Activated CD4-positive, CD25-positive, alpha-beta regulatory T cell treated with anti-CD3 and anti-CD28 coated beads, Interleukin-2, amount 50 U/mL, for 72 hours (primary cell): ENCODE data around the gene AFM.

Source experiments
- DNase-seq: peaks from one replicate; pipeline ENCODE4 v3.0.0; 2021

Gene AFM

DNA sequence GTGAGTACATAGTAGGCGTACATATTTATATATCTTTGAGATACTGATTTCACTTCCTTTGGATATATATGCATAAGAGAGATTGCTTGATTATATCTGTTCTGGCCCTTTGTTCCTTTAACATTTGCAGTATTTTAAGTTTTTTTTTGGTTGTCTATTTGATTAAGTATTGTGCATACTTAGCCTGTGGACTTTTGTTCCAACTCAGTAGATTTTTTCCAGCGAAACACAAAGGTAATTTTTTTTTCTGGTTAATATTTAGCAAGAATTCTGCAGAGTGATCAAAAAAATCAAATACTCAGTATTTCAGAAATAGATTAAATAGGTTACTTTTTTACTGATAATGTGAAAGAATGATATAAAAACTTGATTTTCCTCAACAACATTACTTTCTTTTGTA lies at the start of gene AFM:
TSS of gene AFM (plus strand) at position 388 of the 400 bp plus-strand sequence. CDS start 31 bp downstream, outside the sequence.
- DNase-seq: no peak

DNA sequence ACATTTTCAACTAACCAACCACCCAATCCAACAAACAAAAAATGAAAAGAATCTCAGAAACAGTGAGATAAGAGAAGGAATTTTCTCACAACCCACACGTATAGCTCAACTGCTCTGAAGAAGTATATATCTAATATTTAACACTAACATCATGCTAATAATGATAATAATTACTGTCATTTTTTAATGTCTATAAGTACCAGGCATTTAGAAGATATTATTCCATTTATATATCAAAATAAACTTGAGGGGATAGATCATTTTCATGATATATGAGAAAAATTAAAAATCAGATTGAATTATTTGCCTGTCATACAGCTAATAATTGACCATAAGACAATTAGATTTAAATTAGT lies 49.8 kb upstream of the AFM start:
- no peak for DNase-seq

GRCh38 chr4:73432169-73433000 lies 49.2 kb upstream of the AFM start:
- no peak for DNase-seq

- DNase-seq: no peak
Observed at GRCh38 chr4:73433140-73433539, 48.4 kb upstream of the AFM start.

- no peak for DNase-seq
Observed at GRCh38 chr4:73434311-73434710, 47.2 kb upstream of the AFM start.

DNA sequence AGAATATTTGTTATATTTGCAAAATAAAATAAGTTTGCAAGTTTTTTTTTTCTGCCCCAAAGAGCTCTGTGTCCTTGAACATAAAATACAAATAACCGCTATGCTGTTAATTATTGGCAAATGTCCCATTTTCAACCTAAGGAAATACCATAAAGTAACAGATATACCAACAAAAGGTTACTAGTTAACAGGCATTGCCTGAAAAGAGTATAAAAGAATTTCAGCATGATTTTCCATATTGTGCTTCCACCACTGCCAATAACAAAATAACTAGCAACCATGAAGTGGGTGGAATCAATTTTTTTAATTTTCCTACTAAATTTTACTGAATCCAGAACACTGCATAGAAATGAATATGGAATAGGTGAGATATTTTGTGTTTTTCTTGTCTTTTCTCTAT lies 45.6 kb upstream of the AFM start, which contains the start of gene AFP:
TSS of gene AFP (plus strand) at position 238 of the 400 bp plus-strand sequence. CDS start at position 280, 42 bp downstream.
- DNase-seq: no peak

GRCh38 chr4:73436674-73437557 lies 44.6 kb upstream of the AFM start:
- DNase-seq: no peak

- DNase-seq: no peak
Observed at GRCh38 chr4:73437558-73437956, 44.0 kb upstream of the AFM start.

GRCh38 chr4:73438048-73438447 lies 43.5 kb upstream of the AFM start:
- no peak for DNase-seq

DNA sequence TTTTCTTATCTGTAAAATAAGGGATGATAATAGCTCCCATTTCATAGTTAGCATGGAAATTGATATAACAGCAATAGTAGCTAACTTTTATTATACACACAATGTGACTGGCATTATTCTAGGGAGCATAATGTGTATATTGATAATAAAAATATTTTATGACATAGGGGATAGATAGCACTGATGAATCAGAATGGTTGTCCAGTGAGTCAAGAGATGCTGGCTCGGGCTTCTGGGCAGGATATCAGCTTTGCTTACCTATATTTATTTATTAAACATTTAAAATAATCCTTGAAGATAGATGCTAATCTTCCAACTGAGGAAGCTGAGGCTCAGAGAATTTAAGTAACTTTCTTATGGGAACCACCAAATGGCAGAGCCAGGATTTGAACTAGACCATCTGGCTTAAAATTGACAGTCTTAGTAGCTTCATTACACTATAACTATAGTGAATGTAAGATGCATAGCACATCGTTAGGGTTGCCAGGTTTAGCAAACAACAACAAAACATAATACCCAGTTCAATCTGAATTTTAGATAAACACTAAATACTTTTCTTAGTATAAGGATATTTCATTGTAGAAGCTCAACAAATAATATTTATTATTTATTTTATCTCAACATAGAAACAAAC lies 42.8 kb upstream of the AFM start:
- DNase-seq: no peak

DNA sequence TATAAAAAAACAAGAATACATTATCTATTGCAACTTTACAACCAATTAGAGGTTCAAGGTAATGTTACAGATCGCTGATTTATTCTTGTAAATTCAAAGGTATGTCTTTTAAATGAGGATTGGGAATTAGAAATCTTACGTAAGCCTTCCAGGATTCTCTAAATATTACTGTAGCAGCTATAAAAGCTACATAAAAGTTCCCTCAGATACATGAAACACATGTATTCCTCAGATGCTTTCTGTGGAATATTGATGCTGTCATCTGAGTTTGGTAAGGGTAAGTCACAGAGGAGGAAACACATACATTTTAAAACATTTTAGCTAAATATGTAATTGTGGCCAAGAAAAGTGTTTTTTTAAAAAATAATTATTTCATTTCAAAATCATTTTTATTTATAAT lies 42.1 kb upstream of the AFM start:
- no peak for DNase-seq

- DNase-seq: no peak
Observed at GRCh38 chr4:73439991-73440390, 41.6 kb upstream of the AFM start.

- no peak for DNase-seq
Observed at GRCh38 chr4:73440653-73441052, 40.9 kb upstream of the AFM start.

DNA sequence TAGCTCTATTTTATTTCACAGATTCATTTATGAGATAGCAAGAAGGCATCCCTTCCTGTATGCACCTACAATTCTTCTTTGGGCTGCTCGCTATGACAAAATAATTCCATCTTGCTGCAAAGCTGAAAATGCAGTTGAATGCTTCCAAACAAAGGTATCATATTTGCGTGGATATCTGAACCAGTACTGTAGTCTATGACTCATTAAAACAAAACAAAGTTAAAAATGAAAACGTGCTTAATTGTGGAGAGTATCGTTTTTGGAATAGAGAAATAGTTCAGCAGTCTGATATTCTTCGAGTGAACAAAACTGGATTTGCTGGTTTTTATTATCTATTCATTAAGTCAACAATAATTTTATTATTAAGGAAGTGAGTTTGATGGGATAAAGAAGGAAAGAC lies 39.3 kb upstream of the AFM start:
- no peak for DNase-seq

DNA sequence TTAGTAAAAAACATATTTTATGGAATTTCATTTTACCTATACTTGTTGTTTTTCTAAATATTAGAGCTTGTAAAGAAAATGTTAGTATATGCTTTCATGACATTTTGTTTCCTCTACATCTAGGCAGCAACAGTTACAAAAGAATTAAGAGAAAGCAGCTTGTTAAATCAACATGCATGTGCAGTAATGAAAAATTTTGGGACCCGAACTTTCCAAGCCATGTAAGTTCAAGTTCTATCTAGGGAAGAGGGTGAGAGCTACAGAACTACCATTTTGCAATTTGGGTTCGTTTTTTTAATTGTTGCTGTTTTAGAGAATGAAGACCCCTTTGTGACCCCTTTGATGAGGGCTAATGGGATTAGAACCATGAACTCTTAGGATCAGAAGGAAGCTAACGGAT lies 38.3 kb upstream of the AFM start:
- no peak for DNase-seq

DNA sequence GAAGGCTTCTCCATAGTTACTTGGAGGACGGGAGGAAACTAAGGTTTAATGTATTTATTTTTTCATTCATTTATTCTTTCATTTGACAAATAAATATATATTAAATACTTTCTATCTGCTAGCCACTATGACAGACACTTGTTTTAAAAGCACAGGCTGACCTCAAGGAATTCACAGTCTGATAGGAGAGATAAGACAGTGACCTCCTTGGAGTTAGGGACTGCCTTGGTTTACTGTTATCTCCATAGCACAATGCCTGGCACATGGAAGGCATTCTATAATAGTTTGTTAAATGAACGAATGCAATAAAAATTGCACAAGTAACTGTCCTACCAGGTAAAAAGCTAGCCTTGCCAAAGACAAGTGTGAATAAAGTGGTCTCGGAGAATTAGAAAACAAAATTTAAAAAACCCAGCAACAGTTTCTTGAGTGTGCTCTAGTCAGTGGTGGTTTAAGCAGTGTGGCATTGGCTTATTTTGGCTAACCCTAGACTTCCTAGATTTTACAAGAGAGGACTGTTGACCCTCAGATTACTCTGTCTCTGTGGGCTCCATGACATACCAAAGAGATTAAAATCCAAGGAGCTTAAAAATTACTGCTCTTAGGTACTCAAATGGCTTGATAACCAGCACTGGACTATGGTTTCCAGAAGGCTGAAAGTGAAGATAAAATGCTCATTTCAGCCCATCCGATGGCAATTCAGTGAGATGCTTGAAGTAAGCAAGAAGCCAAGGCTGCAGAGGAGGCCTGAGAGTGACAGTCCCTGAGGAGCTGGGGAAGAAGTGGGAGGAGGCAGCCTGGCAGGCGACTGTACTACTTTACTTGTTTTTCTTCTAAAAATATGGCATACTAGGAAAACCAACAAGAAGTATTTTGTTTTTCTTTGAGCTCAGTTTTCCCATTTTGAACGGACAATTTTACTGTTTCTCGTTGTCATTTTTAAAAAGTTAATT lies 35.9 kb upstream of the AFM start:
- DNase-seq: no peak

DNA sequence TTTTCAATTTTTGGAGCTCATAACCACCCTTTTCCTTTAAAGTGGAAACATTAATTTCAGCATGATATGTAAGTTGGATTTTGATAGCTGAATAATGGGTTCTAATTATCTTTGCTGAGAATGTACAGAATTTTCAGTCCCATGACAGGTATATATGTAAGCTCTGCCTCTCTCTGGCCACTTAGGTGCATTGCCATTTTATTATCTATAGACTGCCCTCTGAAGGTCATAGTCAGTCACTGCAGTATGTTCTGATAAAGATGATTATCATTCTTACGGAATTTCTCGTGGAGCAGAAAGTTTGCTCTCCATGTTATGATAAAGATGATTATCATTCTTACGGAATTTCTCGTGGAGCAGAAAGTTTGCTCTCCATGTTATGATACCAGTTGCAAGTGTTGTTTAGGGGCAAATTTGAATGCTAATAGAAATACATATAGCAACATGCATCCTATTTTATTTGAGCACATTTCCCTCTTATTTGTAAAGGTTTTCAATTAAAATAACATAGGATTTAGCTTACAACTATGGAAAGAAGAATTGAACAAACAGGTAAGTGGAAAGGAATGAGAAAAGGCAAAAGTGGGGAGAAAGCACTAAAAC lies 35.1 kb upstream of the AFM start:
- DNase-seq: no peak

DNA sequence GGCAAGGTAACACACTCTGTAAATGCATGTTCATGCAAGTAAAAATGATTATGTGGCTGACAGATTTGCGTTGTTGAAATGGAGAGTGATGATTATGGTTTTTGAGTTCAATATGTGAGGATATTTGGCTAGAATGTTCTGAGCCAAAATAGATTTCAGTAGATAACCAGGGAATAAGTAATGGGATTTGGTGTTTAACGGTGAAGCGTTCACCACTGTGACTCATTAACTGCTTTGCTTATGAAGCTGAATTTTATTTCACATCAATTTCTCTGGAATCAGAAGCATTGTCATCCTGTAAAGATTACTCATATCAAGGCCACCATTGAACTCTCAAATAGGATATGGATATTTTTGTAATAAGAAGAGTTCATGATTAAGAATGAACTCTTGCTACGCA lies 33.9 kb upstream of the AFM start:
- no peak for DNase-seq

- no peak for DNase-seq
Observed at GRCh38 chr4:73448448-73449203, 32.9 kb upstream of the AFM start.

DNA sequence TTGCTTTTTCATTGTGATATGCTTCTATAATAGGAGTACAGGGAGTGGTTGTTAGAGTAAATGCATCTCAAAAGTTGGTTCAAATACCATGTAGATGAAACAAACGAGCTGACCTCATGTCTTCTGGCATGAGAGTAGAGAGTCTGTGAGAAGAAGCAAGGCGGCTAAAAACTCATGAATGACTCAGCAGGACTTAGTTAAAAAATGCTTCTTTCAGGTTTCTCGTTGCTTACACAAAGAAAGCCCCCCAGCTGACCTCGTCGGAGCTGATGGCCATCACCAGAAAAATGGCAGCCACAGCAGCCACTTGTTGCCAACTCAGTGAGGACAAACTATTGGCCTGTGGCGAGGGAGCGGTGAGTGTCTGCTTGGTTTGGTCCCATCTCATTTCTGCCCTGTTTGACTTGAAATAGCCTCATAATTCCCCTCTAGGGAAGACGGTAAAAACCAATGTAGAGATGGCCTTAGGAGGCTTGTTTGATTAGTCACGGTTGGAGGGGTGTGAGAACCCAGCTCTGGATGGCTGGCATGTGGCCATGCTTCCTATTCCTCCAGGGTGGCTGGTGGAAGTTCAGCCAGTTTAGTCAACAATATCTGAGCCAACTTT lies 31.0 kb upstream of the AFM start:
- DNase-seq: no peak

DNA sequence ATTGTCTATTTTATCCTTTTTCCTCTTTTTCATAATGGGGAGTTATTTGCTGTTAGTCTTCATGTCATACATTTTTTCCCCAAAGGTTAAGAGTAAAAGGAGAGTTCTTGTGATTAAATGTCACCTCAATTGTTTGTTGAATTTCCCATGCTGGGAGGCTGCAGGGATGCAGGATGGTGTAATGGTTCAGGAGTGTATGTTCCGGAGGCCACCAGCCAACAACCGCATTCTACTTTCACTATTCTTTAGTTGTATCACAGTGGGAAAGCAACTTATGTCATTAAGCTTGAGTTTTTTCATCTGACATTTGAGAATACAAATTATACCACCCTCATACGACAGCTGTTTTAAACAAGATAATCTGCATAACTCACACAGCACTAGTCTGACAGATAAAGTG lies 30.1 kb upstream of the AFM start:
- no peak for DNase-seq
